Natural killer cell (primary cell): ENCODE measurements around the gene TOP3B. TPM values are rescaled to one million over a fixed set of nuclear protein-coding genes. Genes with fewer than 3 reads are reported as not detected.

Source experiments
- ATAC-seq, 3 donors: fragments of 150-1000 bp in 2 of 3; fragments of 200-7000 bp in 1 of 3; cut with Tn5 transposase; 1 replicate in 1 of 3; 2 replicates in 2 of 3; pipeline ENCODE4 v1.10.0; 2021; ENCODE audit warnings: mild to moderate bottlenecking in 2 of 3, moderate library complexity in 2 of 3
- DNase-seq, 2 donors: peaks; one replicate each; pipeline versions ENCODE4 v3.0.0 to v3.0.0-alpha.2; 2013 to 2021; ENCODE audit warnings: mixed read lengths in 1 of 2
- H3K27ac ChIP-seq: one replicate; pipeline ENCODE4 v1.5.1; 2013; ENCODE audit warnings: mild to moderate bottlenecking, low read length
- H3K27me3 ChIP-seq: one replicate; pipeline ENCODE4 v1.6.1; 2013; ENCODE audit warnings: low read length; ENCODE audit not compliant: control insufficient read depth, insufficient read depth
- H3K36me3 ChIP-seq: one replicate; pipeline ENCODE4 v1.6.1; 2013; ENCODE audit warnings: low read length; ENCODE audit not compliant: control insufficient read depth, insufficient read depth
- H3K4me1 ChIP-seq: one replicate; pipeline ENCODE4 v1.6.1; 2013; ENCODE audit warnings: low read length; ENCODE audit not compliant: control insufficient read depth, insufficient read depth
- H3K4me3 ChIP-seq: one replicate; pipeline ENCODE4 v1.5.1; 2013; ENCODE audit warnings: low read length
- H3K9me3 ChIP-seq: one replicate; pipeline ENCODE4 v1.6.1; 2013; ENCODE audit warnings: low read length; ENCODE audit not compliant: control insufficient read depth, insufficient read depth
- H3K27ac Mint-ChIP-seq, 2 donors: one replicate each; pipeline ENCODE4 v1.8.0; 2022; ENCODE audit warnings: mild to moderate bottlenecking in 2 of 2, mixed read lengths in 2 of 2, moderate library complexity in 1 of 2
- H3K27me3 Mint-ChIP-seq, 2 donors: one replicate each; pipeline ENCODE4 v1.8.0; 2022; ENCODE audit warnings: low read depth in 2 of 2, mixed read lengths in 2 of 2
- H3K36me3 Mint-ChIP-seq: one replicate; pipeline ENCODE4 v1.8.0; 2022; ENCODE audit warnings: mixed read lengths
- H3K4me1 Mint-ChIP-seq, 2 donors: one replicate each; pipeline ENCODE4 v1.8.0; 2022; ENCODE audit warnings: mixed read lengths in 2 of 2
- H3K4me3 Mint-ChIP-seq: one replicate; pipeline ENCODE4 v1.8.0; 2022; ENCODE audit warnings: mild to moderate bottlenecking, moderate library complexity, mixed read lengths
- H3K9me3 Mint-ChIP-seq, 2 donors: one replicate each; pipeline ENCODE4 v1.8.0; 2022; ENCODE audit warnings: mixed read lengths in 2 of 2
- WGBS: methylation state at CpG from one replicate; pipeline ENCODE4 v1.1.7; 2013; ENCODE audit warnings: missing lambda C conversion rate; ENCODE audit not compliant: insufficient coverage; 5-methylcytosine and 5-hydroxymethylcytosine counted together
- intact Hi-C: fragments of 100-400 bp; cut with micrococcal nuclease; formaldehyde crosslinking; loops from one replicate; pipeline ENCODE4 v1.14.2; 2022
- total RNA-seq, 4 donors: library from RNA; stranded (reverse); fragments of 120-200 nt in 1 of 4; gene quantifications; one replicate each; pipeline versions ENCODE4 v1.2.3 to v1.2.4, GENCODE V29; 2013 to 2022
- TF ChIP-seq, protein P1 (sequence below): fragments of 200-600 bp; IDR thresholded peaks from one replicate; pipeline ENCODE4 v1.8.0; 2022; ENCODE audit warnings: antibody characterized with exemption

TOP3B gene
- total RNA-seq, 3 donors from 2014 or later (not counting 1 experiment from before 2014, with no cell fraction given), result 45.8 to 66.0 (median 62.7) TPM

- Mint-ChIP-seq H3K9me3 (no peaks in the 10 kb centered on the region), H3K4me1 (peaks cover 6% of the 10 kb centered on the region in 2 donors), H3K36me3 (no peaks in the 10 kb centered on the region), H3K27me3 (peaks cover 5 to 8% of the 10 kb centered on the region in 2 donors), H3K4me3 (no peak overlapping the region), H3K27ac (no peak overlapping the region)
- no peaks in the 10 kb centered on the region for H3K9me3 ChIP-seq
- TF ChIP-seq, protein P1, sequence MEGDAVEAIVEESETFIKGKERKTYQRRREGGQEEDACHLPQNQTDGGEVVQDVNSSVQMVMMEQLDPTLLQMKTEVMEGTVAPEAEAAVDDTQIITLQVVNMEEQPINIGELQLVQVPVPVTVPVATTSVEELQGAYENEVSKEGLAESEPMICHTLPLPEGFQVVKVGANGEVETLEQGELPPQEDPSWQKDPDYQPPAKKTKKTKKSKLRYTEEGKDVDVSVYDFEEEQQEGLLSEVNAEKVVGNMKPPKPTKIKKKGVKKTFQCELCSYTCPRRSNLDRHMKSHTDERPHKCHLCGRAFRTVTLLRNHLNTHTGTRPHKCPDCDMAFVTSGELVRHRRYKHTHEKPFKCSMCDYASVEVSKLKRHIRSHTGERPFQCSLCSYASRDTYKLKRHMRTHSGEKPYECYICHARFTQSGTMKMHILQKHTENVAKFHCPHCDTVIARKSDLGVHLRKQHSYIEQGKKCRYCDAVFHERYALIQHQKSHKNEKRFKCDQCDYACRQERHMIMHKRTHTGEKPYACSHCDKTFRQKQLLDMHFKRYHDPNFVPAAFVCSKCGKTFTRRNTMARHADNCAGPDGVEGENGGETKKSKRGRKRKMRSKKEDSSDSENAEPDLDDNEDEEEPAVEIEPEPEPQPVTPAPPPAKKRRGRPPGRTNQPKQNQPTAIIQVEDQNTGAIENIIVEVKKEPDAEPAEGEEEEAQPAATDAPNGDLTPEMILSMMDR, result no peak
- ATAC-seq (no peak), DNase-seq (no peak)
- intact Hi-C loops, result no loop called here
- no peaks in the 10 kb centered on the region for H3K27me3 ChIP-seq
- 25% methylated on average over 5 of the region's 5 CpGs for WGBS
- H3K4me1 ChIP-seq, result peaks cover 19% of the 10 kb centered on the region
- H3K4me3 ChIP-seq, result no peak overlapping the region
- H3K36me3 ChIP-seq, result no peaks in the 10 kb centered on the region
- H3K27ac ChIP-seq, result no peak overlapping the region
These were observed 39.8 kb upstream of the TOP3B start for GRCh38 chr22:22022255-22022840.

- peaks cover 5 to 8% of the 10 kb centered on the region in 2 donors for H3K27me3 Mint-ChIP-seq
- DNase-seq, result no peak
- WGBS, result 83% methylated on average over 1 of the region's 1 CpG
- Histone ChIP-seq H3K9me3 (no peaks in the 10 kb centered on the region), H3K4me1 (peaks cover 15% of the 10 kb centered on the region), H3K27ac (no peak overlapping the region), H3K27me3 (no peaks in the 10 kb centered on the region), H3K4me3 (no peak overlapping the region), H3K36me3 (no peaks in the 10 kb centered on the region)
- H3K4me3 Mint-ChIP-seq, result no peak overlapping the region
- intact Hi-C loops, result no loop called here
- ATAC-seq, result no peak
- no peaks in the 10 kb centered on the region for H3K9me3 Mint-ChIP-seq
- no peak overlapping the region for H3K27ac Mint-ChIP-seq
- peaks cover 6% of the 10 kb centered on the region in 2 donors for H3K4me1 Mint-ChIP-seq
- H3K36me3 Mint-ChIP-seq, result no peaks in the 10 kb centered on the region
- TF ChIP-seq, protein P1, result no peak
These were observed 38.7 kb upstream of the TOP3B start for GRCh38 chr22:22021162-22021750.

- WGBS, result 93% methylated on average over 2 of the region's 2 CpGs
- no peak overlapping the region for H3K4me3 ChIP-seq
- no peaks in the 10 kb centered on the region for H3K27me3 ChIP-seq
- Mint-ChIP-seq H3K9me3 (no peaks in the 10 kb centered on the region), H3K36me3 (no peaks in the 10 kb centered on the region), H3K27ac (no peak overlapping the region), H3K4me3 (no peak overlapping the region), H3K27me3 (peaks cover 5 to 14% of the 10 kb centered on the region in 2 donors), H3K4me1 (peaks cover 6% of the 10 kb centered on the region in 2 donors)
- H3K27ac ChIP-seq, result no peak overlapping the region
- intact Hi-C loops, result no loop called here
- H3K9me3 ChIP-seq, result no peaks in the 10 kb centered on the region
- DNase-seq, result no peak
- peaks cover 8% of the 10 kb centered on the region for H3K4me1 ChIP-seq
- TF ChIP-seq, protein P1, result no peak
- no peak for ATAC-seq
- H3K36me3 ChIP-seq, result no peaks in the 10 kb centered on the region
These were observed 37.9 kb upstream of the TOP3B start for GRCh38 chr22:22020425-22020852.
